Smooth muscle cell (in vitro differentiated cells): ENCODE data around the gene EEIG1. TPM values are rescaled to one million over a fixed set of nuclear protein-coding genes. Genes with fewer than 3 reads are reported as not detected.
"Not testable (repeated sequence)": the region's sequence is repeated elsewhere in the genome, so short reads cannot be mapped to it uniquely, and the experiment has no call there.

Experiments used
- DNase-seq: peaks from one replicate; lab custom pipeline; 2025; ENCODE audit not compliant: unreplicated experiment; lab: John Stamatoyannopoulos, UW
- H2AFZ ChIP-seq: fragments of 200-600 bp; sonication (generic); 2 replicates; pipeline ENCODE4 v1.6.0; 2016; ENCODE audit warnings: antibody characterized with exemption, low read depth, mild to moderate bottlenecking
- H3F3A ChIP-seq: fragments of 200-600 bp; sonication (generic); 2 replicates; pipeline ENCODE4 v1.6.0; 2017; ENCODE audit warnings: antibody characterized with exemption, low read depth
- H3K27ac ChIP-seq: fragments of 200-600 bp; sonication (generic); 2 replicates; pipeline ENCODE4 v1.5.1; 2016; ENCODE audit warnings: low read depth, mild to moderate bottlenecking
- H3K27me3 ChIP-seq: fragments of 200-600 bp; sonication (generic); 2 replicates; pipeline ENCODE4 v1.6.1; 2016; ENCODE audit warnings: low read depth, mild to moderate bottlenecking
- H3K36me3 ChIP-seq: fragments of 200-600 bp; sonication (generic); 2 replicates; pipeline ENCODE4 v1.5.1; 2016; ENCODE audit warnings: low read depth
- H3K4me1 ChIP-seq: fragments of 200-600 bp; sonication (generic); 2 replicates; pipeline ENCODE4 v1.5.1; 2016; ENCODE audit warnings: low read depth
- H3K4me2 ChIP-seq: fragments of 200-600 bp; sonication (generic); 2 replicates; pipeline ENCODE4 v1.6.0; 2016; ENCODE audit warnings: mild to moderate bottlenecking
- H3K4me3 ChIP-seq: fragments of 200-600 bp; sonication (generic); 2 replicates; pipeline ENCODE4 v1.5.1; 2016; ENCODE audit warnings: mild to moderate bottlenecking
- H3K79me2 ChIP-seq: fragments of 200-600 bp; sonication (generic); 2 replicates; pipeline ENCODE4 v1.6.0; 2016; ENCODE audit warnings: low read depth, mild to moderate bottlenecking
- H3K9ac ChIP-seq: fragments of 200-600 bp; sonication (generic); 2 replicates; pipeline ENCODE4 v1.6.0; 2016; ENCODE audit warnings: low read depth
- H3K9me3 ChIP-seq: fragments of 200-600 bp; sonication (generic); replicated peaks from 2 replicates; pipeline ENCODE4 v1.5.1; 2016; ENCODE audit warnings: low read depth
- H4K20me1 ChIP-seq: fragments of 200-600 bp; sonication (generic); 2 replicates; pipeline ENCODE4 v1.6.0; 2016; ENCODE audit warnings: low read depth
- CTCF ChIP-seq: fragments of 200-600 bp; sonication (generic); IDR thresholded peaks from 2 replicates; pipeline ENCODE4 v1.5.1; 2017; ENCODE audit warnings: borderline replicate concordance, mild to moderate bottlenecking, antibody characterized with exemption; ENCODE audit not compliant: insufficient read depth, poor library complexity, severe bottlenecking
- WGBS: methylation state at CpG from one replicate; pipeline ENCODE4 v1.1.7; 2016; ENCODE audit warnings: low lambda C conversion rate; 5-methylcytosine and 5-hydroxymethylcytosine counted together
- polyA plus RNA-seq: library from polyadenylated mRNA; unstranded; fragments of >200 nt; fragmentation: Nextera tagmentation; extraction: Ambion mirVana; gene quantifications from 2 replicates; pipeline ENCODE4 v1.2.1, GENCODE V29; 2016
- total RNA-seq: library from RNA; depleted of rRNA; stranded (reverse); fragments of >200 nt; gene quantifications from 2 replicates; pipeline ENCODE4 v1.2.3, GENCODE V29; 2014

Gene EEIG1
- total and polyA plus RNA-seq, 2 experiments from 2014 or later = 9.2 to 18.1 TPM

- H3K9me3 ChIP-seq = no peaks in the 10 kb centered on the region
- H3K4me3 ChIP-seq = no peak overlapping the region
- H3K9ac ChIP-seq = no peak overlapping the region
- H3K79me2 ChIP-seq = no peaks in the 10 kb centered on the region
- no peak for TF ChIP-seq CTCF
- H3K36me3 ChIP-seq = no peaks in the 10 kb centered on the region
- no peaks in the 10 kb centered on the region for H3K4me1 ChIP-seq
- no peaks in the 10 kb centered on the region for H3F3A ChIP-seq
- H4K20me1 ChIP-seq = no peaks in the 10 kb centered on the region
- DNase-seq = no peak
- H3K27ac ChIP-seq = no peak overlapping the region
- H3K27me3 ChIP-seq = no peaks in the 10 kb centered on the region
- 95% methylated on average over 12 of the region's 12 CpGs for WGBS
- H2AFZ ChIP-seq = no peak overlapping the region
- no peak overlapping the region for H3K4me2 ChIP-seq
These were observed 45.5 kb upstream of the EEIG1 start for GRCh38 chr9:128026255-128026772.

DNA sequence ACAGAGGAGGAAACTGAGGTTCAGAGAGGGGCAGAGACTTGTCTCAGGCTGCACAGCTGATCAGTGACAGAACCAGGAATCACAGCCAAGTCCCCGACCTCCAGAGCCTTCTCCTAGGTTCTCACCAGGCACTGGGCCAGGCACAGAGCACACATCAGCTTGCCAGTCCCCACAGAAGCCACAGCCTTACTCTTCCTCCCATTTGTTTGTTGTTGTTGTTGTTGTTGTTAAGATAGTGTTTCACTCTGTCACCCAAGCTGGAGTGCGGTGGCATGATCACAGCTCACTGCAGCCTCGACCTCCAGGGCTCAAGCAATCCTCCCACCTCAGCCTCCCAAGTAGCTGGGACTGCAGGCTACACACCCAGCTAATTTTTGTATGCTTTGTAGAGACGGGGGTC is 44.9 kb upstream of the EEIG1 start:
- H3K4me2 ChIP-seq = no peak overlapping the region
- no peak for TF ChIP-seq CTCF
- H3K36me3 ChIP-seq = no peaks in the 10 kb centered on the region
- no peak overlapping the region for H3K27ac ChIP-seq
- H3K27me3 ChIP-seq = no peaks in the 10 kb centered on the region
- no peaks in the 10 kb centered on the region for H3K9me3 ChIP-seq
- no peak overlapping the region for H2AFZ ChIP-seq
- no peaks in the 10 kb centered on the region for H4K20me1 ChIP-seq
- H3K79me2 ChIP-seq = no peaks in the 10 kb centered on the region
- H3K4me3 ChIP-seq = no peak overlapping the region
- no peaks in the 10 kb centered on the region for H3K4me1 ChIP-seq
- 86% methylated on average over 4 of the region's 4 CpGs for whole genome bisulfite sequencing
- no peak overlapping the region for H3K9ac ChIP-seq
- no peak for DNase-seq
- H3F3A ChIP-seq = no peaks in the 10 kb centered on the region

GRCh38 chr9:128024761-128025308 is 44.0 kb upstream of the EEIG1 start:
- H3K27ac ChIP-seq = no peak overlapping the region
- no peak overlapping the region for H3K4me2 ChIP-seq
- H3K4me1 ChIP-seq = no peaks in the 10 kb centered on the region
- H3K9me3 ChIP-seq = no peaks in the 10 kb centered on the region
- DNase-seq = no peak
- WGBS = 91% methylated on average over 5 of the region's 5 CpGs
- no peak overlapping the region for H3K4me3 ChIP-seq
- H4K20me1 ChIP-seq = no peaks in the 10 kb centered on the region
- no peaks in the 10 kb centered on the region for H3K36me3 ChIP-seq
- H3K27me3 ChIP-seq = no peaks in the 10 kb centered on the region
- H3F3A ChIP-seq = no peaks in the 10 kb centered on the region
- TF ChIP-seq CTCF = no peak
- H2AFZ ChIP-seq = no peak overlapping the region
- H3K79me2 ChIP-seq = no peaks in the 10 kb centered on the region
- no peak overlapping the region for H3K9ac ChIP-seq

GRCh38 chr9:128023671-128024070 is 42.9 kb upstream of the EEIG1 start:
- not testable (repeated sequence) for DNase-seq, H4K20me1 ChIP-seq, H3K27me3 ChIP-seq, H3F3A ChIP-seq, H3K9me3 ChIP-seq, H3K79me2 ChIP-seq, H3K4me2 ChIP-seq, H3K4me3 ChIP-seq, H3K27ac ChIP-seq, H2AFZ ChIP-seq, H3K4me1 ChIP-seq, H3K9ac ChIP-seq, H3K36me3 ChIP-seq
- 89% methylated on average over 12 of the region's 12 CpGs for WGBS
